ENCODE data around the gene ANKRD44.

The ANKRD44 gene

GRCh38 chr2:197205585-197206215, 104.9 kb downstream of the ANKRD44 start:
- TF ChIP-seq CTCF (conservative IDR thresholded peaks at IDR 0.05; ENCODE audit: low read depth, low read length), result no peak
- H3K4me3 ChIP-seq (ENCODE audit: low read length), result no peak overlapping the region
- DNase-seq (ENCODE audit: low read depth), result no peak

- no peak overlapping the region for H3K4me3 ChIP-seq (ENCODE audit: low read length)
- DNase-seq (ENCODE audit: low read depth), result no peak
- TF ChIP-seq CTCF (conservative IDR thresholded peaks at IDR 0.05; ENCODE audit: low read depth, low read length), result no peak
These were observed 105.9 kb downstream of the ANKRD44 start for GRCh38 chr2:197204519-197205250.

- no peak overlapping the region for H3K4me3 ChIP-seq (ENCODE audit: low read length)
- TF ChIP-seq CTCF (conservative IDR thresholded peaks at IDR 0.05; ENCODE audit: low read depth, low read length), result no peak
- no peak for DNase-seq (ENCODE audit: low read depth)
These were observed 108.7 kb downstream of the ANKRD44 start for GRCh38 chr2:197201874-197202273.

- no peak overlapping the region for H3K4me3 ChIP-seq (ENCODE audit: low read length)
These were observed 109.9 kb downstream of the ANKRD44 start for GRCh38 chr2:197200762-197201058.

GRCh38 chr2:197200051-197200761, 110.4 kb downstream of the ANKRD44 start:
- DNase-seq (ENCODE audit: low read depth), result no peak
- no peak overlapping the region for H3K4me3 ChIP-seq (ENCODE audit: low read length)
- no peak for TF ChIP-seq CTCF (conservative IDR thresholded peaks at IDR 0.05; ENCODE audit: low read depth, low read length)

More at GRCh38 chr2:197200762-197201058, 109.9 kb downstream of the ANKRD44 start:
- no peak for TF ChIP-seq CTCF (conservative IDR thresholded peaks at IDR 0.05; ENCODE audit: low read depth, low read length)
- no peak for DNase-seq (ENCODE audit: low read depth)

- DNase-seq (ENCODE audit: low read depth), result no peak
- no peak for TF ChIP-seq CTCF (conservative IDR thresholded peaks at IDR 0.05; ENCODE audit: low read depth, low read length)
- H3K4me3 ChIP-seq (ENCODE audit: low read length), result no peak overlapping the region
These were observed 111.7 kb downstream of the ANKRD44 start for GRCh38 chr2:197198890-197199289.

Measured in retinal pigment epithelial cell (primary cell).